NT2/D1 (cell line): ENCODE measurements around the gene MARS1.
"Not testable (repeated sequence)": the region's sequence is repeated elsewhere in the genome, so short reads cannot be mapped to it uniquely, and the experiment has no call there.

Experiments
- DNase-seq: peaks from one replicate; pipeline ENCODE4 v3.0.0-alpha.2; 2011; ENCODE audit warnings: low read depth, low spot score
- H3K27me3 ChIP-seq: 2 replicates; pipeline ENCODE4 v1.6.0; 2011; ENCODE audit warnings: mild to moderate bottlenecking; ENCODE audit not compliant: insufficient read length, insufficient read depth
- H3K36me3 ChIP-seq: 2 replicates; pipeline ENCODE4 v1.6.1; 2011; ENCODE audit warnings: mild to moderate bottlenecking, low read length, mixed read lengths; ENCODE audit not compliant: insufficient read depth, insufficient read length
- H3K4me1 ChIP-seq: 2 replicates; pipeline ENCODE4 v1.5.1; 2011; ENCODE audit not compliant: insufficient read depth, insufficient read length
- H3K4me3 ChIP-seq: 2 replicates; pipeline ENCODE4 v1.5.1; 2011; ENCODE audit warnings: low read depth; ENCODE audit not compliant: insufficient read length
- H3K9ac ChIP-seq: 2 replicates; pipeline ENCODE4 v1.6.0; 2011; ENCODE audit warnings: low read depth; ENCODE audit not compliant: insufficient read length
- H3K9me3 ChIP-seq: 2 replicates; pipeline ENCODE4 v1.5.1; 2011; ENCODE audit warnings: mild to moderate bottlenecking, low read length; ENCODE audit not compliant: insufficient read depth
- SUZ12 ChIP-seq: IDR thresholded peaks from 2 replicates; pipeline ENCODE4 v1.6.1; 2011; ENCODE audit not compliant: insufficient read length, insufficient read depth; ENCODE audit errors: extremely low read depth
- YY1 ChIP-seq: IDR thresholded peaks from 2 replicates; pipeline ENCODE4 v1.6.1; 2011; ENCODE audit not compliant: insufficient read length, insufficient read depth
- ZNF274 ChIP-seq: IDR thresholded peaks from 2 replicates; pipeline ENCODE4 v1.6.1; 2011; ENCODE audit warnings: mild to moderate bottlenecking, low read depth, low read length

Gene MARS1

DNA sequence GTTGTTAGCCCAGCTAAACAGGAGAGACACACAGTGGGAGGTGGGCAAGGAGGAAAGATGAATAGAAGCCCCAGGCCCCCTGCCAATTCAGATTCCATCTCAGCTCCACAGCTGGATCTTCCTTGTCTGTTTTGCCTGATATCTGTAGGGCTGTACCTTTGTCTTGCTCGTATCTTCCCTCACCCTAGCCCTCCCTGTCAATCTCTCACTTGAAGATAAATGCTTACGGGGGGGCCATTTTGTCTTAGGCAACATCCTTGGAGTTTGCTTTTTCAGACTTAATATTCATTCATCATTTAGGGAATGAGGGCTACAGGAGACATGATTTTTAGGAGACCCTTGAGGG, 64.4 kb downstream of the MARS1 start:
- Histone ChIP-seq H3K4me1 (peaks cover 4% of the 10 kb centered on the region), H3K36me3 (no peaks in the 10 kb centered on the region), H3K27me3 (peaks cover 41% of the 10 kb centered on the region), H3K9me3 (no peaks in the 10 kb centered on the region), H3K4me3 (no peak overlapping the region), H3K9ac (no peak overlapping the region)
- TF ChIP-seq YY1 (no peak), ZNF274 (no peak), SUZ12 (no peak)
- DNase-seq, result no peak

DNA sequence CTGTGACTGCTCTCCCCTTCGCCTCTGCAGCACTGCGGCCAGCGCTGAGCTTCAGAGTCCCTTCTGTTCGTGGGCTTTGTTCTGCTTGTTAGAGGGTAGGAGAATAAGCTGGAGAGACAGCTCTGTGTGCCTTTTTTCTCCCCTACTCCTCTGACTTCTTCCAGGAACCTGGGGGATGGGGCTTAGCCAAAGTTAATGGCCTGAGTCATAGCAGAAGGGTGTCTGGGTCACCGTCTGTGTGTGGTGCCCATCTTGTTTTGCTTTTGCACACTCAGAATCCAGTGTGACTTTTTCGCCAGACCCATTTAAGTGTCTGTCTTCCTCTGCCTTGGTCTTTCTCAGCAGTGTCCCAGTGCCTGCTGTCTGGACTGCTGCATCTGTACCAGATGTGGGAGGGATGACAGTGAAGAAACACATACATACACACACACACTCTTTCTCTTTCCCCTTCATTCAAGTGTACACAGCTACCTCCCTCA, 65.0 kb downstream of the MARS1 start:
- no peak for DNase-seq
- Histone ChIP-seq H3K9me3 (no peaks in the 10 kb centered on the region), H3K4me3 (no peak overlapping the region), H3K27me3 (peaks cover 35% of the 10 kb centered on the region), H3K4me1 (peaks cover 4% of the 10 kb centered on the region), H3K9ac (no peak overlapping the region), H3K36me3 (no peaks in the 10 kb centered on the region)
- no peak for TF ChIP-seq ZNF274
- no peak for TF ChIP-seq SUZ12
- no peak for TF ChIP-seq YY1

DNA sequence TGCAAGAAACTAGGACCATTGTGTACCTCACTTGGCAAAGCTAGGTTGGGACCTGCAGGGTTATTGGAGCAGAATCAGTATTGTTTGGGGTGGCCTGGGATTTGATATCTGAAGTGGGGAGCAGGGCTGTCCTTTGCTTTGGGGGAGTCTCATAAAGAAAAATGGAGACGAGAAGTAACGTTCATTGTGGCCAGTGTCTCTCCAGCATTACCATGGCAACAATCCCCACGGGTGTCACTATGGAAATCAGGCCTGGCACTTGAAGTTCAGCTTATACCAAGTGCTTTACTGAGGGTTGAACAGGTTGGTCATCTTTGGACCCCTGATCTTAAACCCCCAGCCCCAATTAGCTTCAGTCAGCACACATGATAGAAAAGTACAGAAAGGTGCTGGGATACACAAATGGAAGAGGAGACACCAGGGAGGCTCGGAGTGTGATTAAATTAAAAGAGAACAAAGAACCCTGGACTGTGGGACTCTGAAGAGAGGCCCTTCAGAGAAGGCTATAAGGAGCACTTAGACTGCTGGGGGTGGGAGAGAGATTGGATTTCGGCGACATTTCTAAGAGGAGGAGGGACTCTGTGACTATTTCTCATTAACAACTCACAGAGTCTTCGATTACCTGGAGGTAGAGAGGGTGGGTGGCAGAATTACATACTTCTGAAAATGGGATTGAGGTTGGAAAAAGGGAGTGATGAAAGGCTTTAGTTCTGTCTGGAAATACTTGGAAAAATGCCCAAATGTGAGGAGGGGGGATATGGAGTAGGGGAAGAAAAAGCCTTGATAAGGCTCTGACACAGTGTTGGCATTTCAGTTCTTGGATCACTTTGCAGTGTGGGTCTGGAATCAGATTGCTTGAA, 65.7 kb downstream of the MARS1 start:
- no peaks in the 10 kb centered on the region for H3K36me3 ChIP-seq
- TF ChIP-seq SUZ12 (no peak), ZNF274 (no peak), YY1 (no peak)
- no peak for DNase-seq
- no peak overlapping the region for H3K9ac ChIP-seq
- H3K4me3 ChIP-seq, result no peak overlapping the region
- H3K4me1 ChIP-seq, result peaks cover 4% of the 10 kb centered on the region
- no peaks in the 10 kb centered on the region for H3K9me3 ChIP-seq
- peaks cover 28% of the 10 kb centered on the region for H3K27me3 ChIP-seq

DNA sequence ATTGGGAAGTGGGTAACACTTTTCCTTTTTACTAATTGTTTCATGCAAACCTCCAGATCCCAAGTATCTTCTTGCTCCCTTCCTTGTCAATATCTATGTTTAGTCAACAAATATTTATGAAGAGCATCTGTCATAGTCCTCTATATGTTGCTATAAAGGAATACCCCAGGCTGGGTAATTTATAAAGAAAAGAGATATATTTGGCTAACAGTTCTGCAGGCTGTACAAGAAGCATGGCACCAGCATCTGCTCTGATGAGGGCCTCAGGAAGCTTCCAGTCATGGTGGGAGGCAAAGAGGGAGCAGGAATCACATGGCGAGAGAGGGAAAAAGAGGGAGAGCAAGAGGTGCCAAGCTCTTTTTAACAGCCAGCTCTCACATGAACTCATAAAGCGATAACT, 66.6 kb downstream of the MARS1 start:
- Histone ChIP-seq H3K4me1 (peaks cover 4% of the 10 kb centered on the region), H3K4me3 (no peak overlapping the region)
- no peak for DNase-seq

DNA sequence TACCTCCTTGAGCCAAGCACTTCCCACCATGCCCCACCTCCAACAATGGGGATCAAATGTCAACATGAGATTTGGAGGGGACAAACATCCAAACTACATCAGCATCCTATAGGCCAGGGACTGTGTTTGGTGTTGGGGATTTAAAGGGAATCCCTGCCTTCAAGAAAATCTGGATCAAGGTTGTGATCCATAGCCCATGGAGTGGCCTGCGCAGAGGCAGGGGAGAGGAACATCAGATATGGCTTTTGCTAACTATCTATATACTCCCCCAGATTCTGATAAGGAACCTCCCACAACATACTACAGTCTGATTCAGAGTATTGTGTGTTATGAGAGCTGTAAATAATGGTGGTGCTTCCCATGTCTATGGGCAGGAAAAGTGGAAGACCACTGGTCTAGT, 67.0 kb downstream of the MARS1 start:
- no peak overlapping the region for H3K4me3 ChIP-seq
- TF ChIP-seq ZNF274 (no peak), SUZ12 (no peak), YY1 (no peak)

More for the DNA sequence above, 66.6 kb downstream of the MARS1 start:
- no peaks in the 10 kb centered on the region for H3K36me3 ChIP-seq
- peaks cover 20% of the 10 kb centered on the region for H3K27me3 ChIP-seq
- H3K9me3 ChIP-seq, result no peaks in the 10 kb centered on the region
- TF ChIP-seq YY1, result no peak
- TF ChIP-seq ZNF274, result no peak
- TF ChIP-seq SUZ12, result no peak
- no peak overlapping the region for H3K9ac ChIP-seq

DNA sequence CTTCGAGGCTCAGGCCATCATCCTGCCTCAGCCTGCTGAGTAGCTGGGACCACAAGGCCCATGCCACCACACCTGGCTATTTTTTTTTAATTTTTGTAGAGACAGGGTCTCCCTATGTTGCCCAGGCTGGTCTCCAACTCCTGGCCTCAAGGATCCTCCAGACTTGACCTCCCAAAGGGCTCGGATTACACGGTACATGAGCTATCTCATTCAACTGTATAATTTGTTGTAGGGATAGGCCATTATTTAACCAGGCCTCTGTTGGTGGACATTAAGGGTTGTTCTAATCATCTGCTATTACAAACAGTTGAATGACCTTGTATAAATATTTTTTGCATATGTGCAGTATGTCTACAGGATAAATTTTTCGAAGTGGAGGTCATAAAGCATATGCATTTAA, 71.0 kb downstream of the MARS1 start:
- DNase-seq, result no peak
- TF ChIP-seq SUZ12 (no peak), ZNF274 (no peak), YY1 (no peak)
- Histone ChIP-seq H3K27me3 (no peaks in the 10 kb centered on the region), H3K9ac (no peak overlapping the region), H3K9me3 (no peaks in the 10 kb centered on the region), H3K4me1 (no peaks in the 10 kb centered on the region), H3K36me3 (no peaks in the 10 kb centered on the region), H3K4me3 (no peak overlapping the region)

More for the DNA sequence above, 67.0 kb downstream of the MARS1 start:
- no peaks in the 10 kb centered on the region for H3K36me3 ChIP-seq
- no peak overlapping the region for H3K9ac ChIP-seq
- peaks cover 4% of the 10 kb centered on the region for H3K4me1 ChIP-seq
- H3K9me3 ChIP-seq, result no peaks in the 10 kb centered on the region
- H3K27me3 ChIP-seq, result peaks cover 17% of the 10 kb centered on the region
- no peak for DNase-seq

DNA sequence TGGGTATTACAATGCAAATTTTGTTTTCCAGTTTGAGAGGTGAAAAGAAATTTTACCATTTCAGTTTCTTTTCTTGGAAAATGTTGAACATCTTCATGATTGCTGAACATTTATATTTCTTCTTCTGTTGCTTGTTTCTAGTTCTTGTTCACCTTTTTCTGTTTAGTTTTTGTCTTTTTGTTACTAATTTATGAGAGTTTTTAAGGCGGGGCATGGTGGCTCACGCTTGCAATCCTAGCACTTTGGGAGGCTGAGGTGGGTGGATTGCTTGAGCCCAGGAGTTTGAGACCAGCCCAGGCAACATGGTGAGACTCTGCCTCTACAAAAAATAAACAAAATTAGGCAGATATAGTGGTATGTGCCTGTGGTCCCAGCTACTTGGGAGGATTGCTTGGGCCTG, 72.6 kb downstream of the MARS1 start:
- Histone ChIP-seq H3K36me3 (no peaks in the 10 kb centered on the region), H3K4me3 (no peak overlapping the region), H3K27me3 (no peaks in the 10 kb centered on the region), H3K9ac (no peak overlapping the region), H3K9me3 (no peaks in the 10 kb centered on the region), H3K4me1 (no peaks in the 10 kb centered on the region)
- TF ChIP-seq ZNF274 (no peak), SUZ12 (no peak), YY1 (no peak)
- no peak for DNase-seq

DNA sequence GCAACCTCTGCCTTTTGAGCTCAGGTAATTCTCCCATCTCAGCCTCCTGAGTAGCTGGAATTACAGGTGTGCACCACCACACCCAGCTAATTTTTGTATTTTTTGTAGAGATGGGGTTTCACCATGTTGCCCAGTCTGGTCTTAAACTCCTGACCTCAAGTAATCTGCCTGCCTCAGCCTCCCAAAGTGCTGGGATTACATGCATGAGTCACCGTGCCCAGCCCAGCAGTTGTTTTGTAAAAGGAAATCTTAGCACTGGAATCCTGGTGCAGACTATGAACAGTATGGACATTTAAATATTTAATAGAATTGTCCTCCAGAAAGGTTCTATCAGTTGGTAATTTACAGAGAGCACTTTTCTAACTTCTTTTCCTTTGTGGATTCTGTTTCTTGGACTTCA, 73.2 kb downstream of the MARS1 start:
- not testable (repeated sequence) for H3K9ac ChIP-seq, DNase-seq, H3K9me3 ChIP-seq, H3K4me1 ChIP-seq, H3K36me3 ChIP-seq, H3K4me3 ChIP-seq, H3K27me3 ChIP-seq
